Stimulated activated CD8-positive, alpha-beta memory T cell treated with anti-CD3 and anti-CD28 coated beads, Interleukin-7, amount 100 ng/mL, for 1 hour (primary cell): Measurements from ENCODE around the gene CARD6.
"Not testable (repeated sequence)": the region's sequence is repeated elsewhere in the genome, so short reads cannot be mapped to it uniquely, and the experiment has no call there.

Source experiments
- DNase-seq, 2 donors: peaks; one replicate each; pipeline ENCODE4 v3.0.0-alpha.2; 2020; ENCODE audit warnings: low read depth in 2 of 2

The CARD6 gene

GRCh38 chr5:40828021-40828631, 13.0 kb upstream of the CARD6 start:
- no peak for DNase-seq

- no peak for DNase-seq
These were observed 12.2 kb upstream of the CARD6 start for GRCh38 chr5:40828690-40829661.

GRCh38 chr5:40829748-40830533, 11.2 kb upstream of the CARD6 start:
- DNase-seq = no peak

GRCh38 chr5:40831346-40832210, 9.6 kb upstream of the CARD6 start:
- DNase-seq = no peak

- no peak for DNase-seq
These were observed 8.8 kb upstream of the CARD6 start for GRCh38 chr5:40832345-40832744.

GRCh38 chr5:40833712-40834229, 7.4 kb upstream of the CARD6 start:
- no peak for DNase-seq

- peak; percentile 16 to 18 for DNase-seq
These were observed 6.7 kb upstream of the CARD6 start for GRCh38 chr5:40834391-40834848.

GRCh38 chr5:40834849-40835787, 6.0 kb upstream of the CARD6 start, which contains the start of gene RPL37:
Gene RPL37 (minus strand): TSS chr5:40835222. CDS start chr5:40835185, 37 bp downstream.
- peak; percentile 78 to 81 for DNase-seq

- no peak for DNase-seq
These were observed 3.1 kb upstream of the CARD6 start for GRCh38 chr5:40838086-40838485.

GRCh38 chr5:40842351-40842750, 1.2 kb downstream of the CARD6 start:
- DNase-seq = no peak

- no peak for DNase-seq
These were observed 3.4 kb downstream of the CARD6 start for GRCh38 chr5:40844565-40844964.

GRCh38 chr5:40846371-40846770, 5.2 kb downstream of the CARD6 start:
- DNase-seq = no peak

- DNase-seq = no peak
These were observed 6.4 kb downstream of the CARD6 start for GRCh38 chr5:40847525-40847924.

GRCh38 chr5:40853632-40854192, 12.5 kb downstream of the CARD6 start:
- DNase-seq = no peak

GRCh38 chr5:40860711-40861110, 19.5 kb downstream of the CARD6 start:
- no peak for DNase-seq

- DNase-seq = not testable (repeated sequence)
These were observed 23.8 kb downstream of the CARD6 start for GRCh38 chr5:40865004-40865403.

GRCh38 chr5:40866844-40867243, 25.7 kb downstream of the CARD6 start:
- DNase-seq = no peak

- no peak for DNase-seq
These were observed 28.2 kb downstream of the CARD6 start for GRCh38 chr5:40869384-40869783.

- DNase-seq = no peak
These were observed 30.0 kb downstream of the CARD6 start for GRCh38 chr5:40871177-40871576.
